Measurements from ENCODE around the gene FAH.

FAH gene

DNA sequence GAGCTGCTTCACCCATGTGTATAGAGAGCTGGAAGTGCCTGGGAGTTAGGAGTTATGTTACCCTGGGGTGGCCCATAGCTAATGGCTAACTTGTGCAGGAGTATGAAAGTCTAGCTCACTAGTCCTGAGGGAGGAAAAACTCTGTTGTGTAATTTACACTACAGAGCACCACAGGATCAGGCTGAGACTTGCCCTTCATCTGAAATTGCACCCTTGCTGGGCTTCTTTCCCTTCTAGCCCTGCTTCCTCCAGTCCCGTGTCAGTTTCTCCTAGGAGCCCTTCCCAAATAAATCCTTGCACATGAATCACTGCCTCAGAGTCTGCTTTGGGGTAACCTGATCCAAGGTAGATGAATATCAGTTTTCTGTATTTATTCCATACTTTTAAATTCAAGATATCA lies 59.2 kb downstream of the FAH start:
- no peak for ATAC-seq
- TF ChIP-seq ZFP30 (CRISPR knock-in tag; IDR thresholded peaks at IDR 0.05) (no peak), OSR1 (CRISPR knock-in tag; IDR thresholded peaks at IDR 0.05) (no peak), TOX (CRISPR knock-in tag; IDR thresholded peaks at IDR 0.05; ENCODE audit: borderline replicate concordance) (no peak), ESRRG (CRISPR knock-in tag; IDR thresholded peaks at IDR 0.05) (no peak), PATZ1 (CRISPR knock-in tag; IDR thresholded peaks at IDR 0.05; ENCODE audit: borderline replicate concordance) (no peak), BACH2 (CRISPR knock-in tag; IDR thresholded peaks at IDR 0.05; ENCODE audit: borderline replicate concordance) (no peak), ISL1 (CRISPR knock-in tag; IDR thresholded peaks at IDR 0.05) (no peak), GLIS3 (CRISPR knock-in tag; IDR thresholded peaks at IDR 0.05) (no peak), ZFP3 (CRISPR knock-in tag; IDR thresholded peaks at IDR 0.05) (no peak), POU6F1 (CRISPR knock-in tag; IDR thresholded peaks at IDR 0.05; ENCODE audit: borderline replicate concordance, low read depth) (no peak), ZNF70 (CRISPR knock-in tag; IDR thresholded peaks at IDR 0.05) (no peak), ZNF565 (CRISPR knock-in tag; conservative IDR thresholded peaks at IDR 0.05; ENCODE audit: low read depth) (no peak)

DNA sequence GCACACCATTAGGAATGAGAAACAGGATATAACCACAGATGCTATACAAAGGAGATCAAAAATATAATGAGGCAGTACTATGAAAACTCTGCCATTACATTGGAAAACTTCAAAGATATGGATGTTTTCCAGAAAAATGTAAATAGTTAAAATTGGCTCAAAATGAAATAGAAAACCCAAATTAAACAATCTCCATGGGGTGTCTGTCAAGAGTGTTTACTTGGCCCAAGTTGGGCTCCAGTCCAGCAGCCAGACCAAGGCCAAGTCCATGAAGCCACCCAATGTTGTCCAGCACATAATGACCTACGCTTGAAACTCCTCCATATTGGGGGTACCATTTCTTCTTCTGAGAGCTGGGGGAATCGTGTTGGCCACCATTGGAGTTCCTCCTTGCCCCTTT lies 62.1 kb downstream of the FAH start:
- no peak for ATAC-seq
- TF ChIP-seq ZFP3 (CRISPR knock-in tag; IDR thresholded peaks at IDR 0.05) (no peak), ARNTL (CRISPR knock-in tag; IDR thresholded peaks at IDR 0.05; ENCODE audit: borderline replicate concordance, low read depth) (no peak), ZNF565 (CRISPR knock-in tag; conservative IDR thresholded peaks at IDR 0.05; ENCODE audit: low read depth) (no peak), RARB (CRISPR knock-in tag; IDR thresholded peaks at IDR 0.05) (no peak), POU6F1 (CRISPR knock-in tag; IDR thresholded peaks at IDR 0.05; ENCODE audit: borderline replicate concordance, low read depth) (no peak), CSRNP3 (CRISPR knock-in tag; IDR thresholded peaks at IDR 0.05) (no peak), PPARA (CRISPR knock-in tag; IDR thresholded peaks at IDR 0.05; ENCODE audit: borderline replicate concordance) (no peak), TOX (CRISPR knock-in tag; IDR thresholded peaks at IDR 0.05; ENCODE audit: borderline replicate concordance) (no peak), ESRRG (CRISPR knock-in tag; IDR thresholded peaks at IDR 0.05) (no peak), TCF4 (CRISPR knock-in tag; IDR thresholded peaks at IDR 0.05; ENCODE audit: borderline replicate concordance) (no peak), ZNF8 (CRISPR knock-in tag; IDR thresholded peaks at IDR 0.05) (no peak), GLIS3 (CRISPR knock-in tag; IDR thresholded peaks at IDR 0.05) (no peak), SNAI2 (CRISPR knock-in tag; IDR thresholded peaks at IDR 0.05) (no peak), ZC3H10 (CRISPR knock-in tag; IDR thresholded peaks at IDR 0.05) (no peak), PATZ1 (CRISPR knock-in tag; IDR thresholded peaks at IDR 0.05; ENCODE audit: borderline replicate concordance) (no peak), ISL1 (CRISPR knock-in tag; IDR thresholded peaks at IDR 0.05) (no peak), ZFP30 (CRISPR knock-in tag; IDR thresholded peaks at IDR 0.05) (no peak)
- TF ChIP-seq, protein P1, sequence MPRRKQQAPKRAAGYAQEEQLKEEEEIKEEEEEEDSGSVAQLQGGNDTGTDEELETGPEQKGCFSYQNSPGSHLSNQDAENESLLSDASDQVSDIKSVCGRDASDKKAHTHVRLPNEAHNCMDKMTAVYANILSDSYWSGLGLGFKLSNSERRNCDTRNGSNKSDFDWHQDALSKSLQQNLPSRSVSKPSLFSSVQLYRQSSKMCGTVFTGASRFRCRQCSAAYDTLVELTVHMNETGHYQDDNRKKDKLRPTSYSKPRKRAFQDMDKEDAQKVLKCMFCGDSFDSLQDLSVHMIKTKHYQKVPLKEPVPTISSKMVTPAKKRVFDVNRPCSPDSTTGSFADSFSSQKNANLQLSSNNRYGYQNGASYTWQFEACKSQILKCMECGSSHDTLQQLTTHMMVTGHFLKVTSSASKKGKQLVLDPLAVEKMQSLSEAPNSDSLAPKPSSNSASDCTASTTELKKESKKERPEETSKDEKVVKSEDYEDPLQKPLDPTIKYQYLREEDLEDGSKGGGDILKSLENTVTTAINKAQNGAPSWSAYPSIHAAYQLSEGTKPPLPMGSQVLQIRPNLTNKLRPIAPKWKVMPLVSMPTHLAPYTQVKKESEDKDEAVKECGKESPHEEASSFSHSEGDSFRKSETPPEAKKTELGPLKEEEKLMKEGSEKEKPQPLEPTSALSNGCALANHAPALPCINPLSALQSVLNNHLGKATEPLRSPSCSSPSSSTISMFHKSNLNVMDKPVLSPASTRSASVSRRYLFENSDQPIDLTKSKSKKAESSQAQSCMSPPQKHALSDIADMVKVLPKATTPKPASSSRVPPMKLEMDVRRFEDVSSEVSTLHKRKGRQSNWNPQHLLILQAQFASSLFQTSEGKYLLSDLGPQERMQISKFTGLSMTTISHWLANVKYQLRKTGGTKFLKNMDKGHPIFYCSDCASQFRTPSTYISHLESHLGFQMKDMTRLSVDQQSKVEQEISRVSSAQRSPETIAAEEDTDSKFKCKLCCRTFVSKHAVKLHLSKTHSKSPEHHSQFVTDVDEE (CRISPR knock-in tag; IDR thresholded peaks at IDR 0.05): no peak
